A549 (cell line): ENCODE data around the gene WDR62. TPM values are rescaled to one million over a fixed set of nuclear protein-coding genes. Genes with fewer than 3 reads are reported as not detected.

Source experiments
- ATAC-seq, 2 experiments: fragments of 200-7000 bp in 1 of 2; fragments of >200 bp in 1 of 2; cut with Nextera tagmentation in 1 of 2; cut with Tn5 transposase in 1 of 2; 3 replicates each; pipeline versions ENCODE4 v1.8.0 to v1.9.1; 2018 to 2020; ENCODE audit warnings: mild to moderate bottlenecking in 1 of 2, moderate library complexity in 1 of 2
- CTCF ChIA-PET: fragments of 300-600 bp; sonication (Branson Sonifier 250); formaldehyde crosslinking; extraction: SDS; loops from one replicate; lab custom pipeline; 2021; ENCODE audit warnings: antibody characterized with exemption, inconsistent platforms; lab: Yijun Ruan, JAX
- POLR2A ChIA-PET: fragments of 350-600 bp; formaldehyde crosslinking; extraction: SDS; loops from one replicate; lab custom pipeline; 2021; ENCODE audit warnings: antibody characterized with exemption, inconsistent platforms; lab: Yijun Ruan, JAX
- DNase-seq, 2 experiments: peaks; one replicate each; pipeline versions ENCODE4 v3.0.0 to v3.0.0-alpha.2; 2011 to 2016; ENCODE audit warnings: low read depth in 1 of 2, low spot score in 1 of 2
- FAIRE-seq: peaks from 2 replicates; lab custom pipeline; 2011; peaks lifted over from hg19 to GRCh38; lab: Jason Lieb, UNC
- H3K27ac ChIP-seq, 2 experiments: fragments of >200 bp; sonication (Bioruptor Twin); formaldehyde crosslinking; 3 replicates each; pipeline ENCODE4 v1.5.1; 2016 to 2017
- H3K4me1 ChIP-seq: fragments of >200 bp; sonication (Bioruptor Twin); formaldehyde crosslinking; 3 replicates; pipeline ENCODE4 v1.6.1; 2016
- H3K4me2 ChIP-seq: fragments of >200 bp; sonication (Bioruptor Twin); formaldehyde crosslinking; 3 replicates; pipeline ENCODE4 v1.6.1; 2016
- H3K4me3 ChIP-seq: fragments of >200 bp; sonication (Bioruptor Twin); formaldehyde crosslinking; 3 replicates; pipeline ENCODE4 v1.5.1; 2016
- H3K9me3 ChIP-seq: fragments of >200 bp; sonication (Bioruptor Twin); formaldehyde crosslinking; 3 replicates; pipeline ENCODE4 v1.6.1; 2016
- CBX2 ChIP-seq: fragments of 200-600 bp; sonication (generic); IDR thresholded peaks from 2 replicates; pipeline ENCODE4 v1.6.1; 2016; ENCODE audit warnings: low read depth, mild to moderate bottlenecking, borderline replicate concordance
- CHD2 ChIP-seq: fragments of 150-350 bp; IDR thresholded peaks from 2 replicates; pipeline ENCODE4 v1.6.1; 2014; ENCODE audit warnings: low read length; ENCODE audit not compliant: partially characterized antibody
- CHD4 ChIP-seq: fragments of 200-600 bp; sonication (generic); IDR thresholded peaks from 2 replicates; pipeline ENCODE4 v1.6.1; 2016; ENCODE audit warnings: antibody characterized with exemption, mild to moderate bottlenecking, borderline replicate concordance
- E2F6 ChIP-seq: IDR thresholded peaks from 2 replicates; pipeline ENCODE4 v1.6.1; 2012; ENCODE audit warnings: low read depth, borderline replicate concordance
- EHMT2 ChIP-seq: fragments of 200-600 bp; sonication (generic); IDR thresholded peaks from 2 replicates; pipeline ENCODE4 v1.6.1; 2016; ENCODE audit warnings: antibody characterized with exemption, low read depth, mild to moderate bottlenecking, moderate library complexity
- EP300 ChIP-seq, 2 experiments: fragments of >200 bp; sonication (Bioruptor Twin); formaldehyde crosslinking; IDR thresholded peaks; 2 replicates in 1 of 2; 3 replicates in 1 of 2; pipeline ENCODE4 v1.6.1; 2016 to 2017
- ESRRA ChIP-seq: fragments of 150-350 bp; IDR thresholded peaks from 2 replicates; pipeline ENCODE4 v1.6.1; 2014; ENCODE audit warnings: mild to moderate bottlenecking, low read length, borderline replicate concordance
- FOSB ChIP-seq: fragments of 250-450 bp; sonication (Bioruptor Pico); IDR thresholded peaks from 2 replicates; pipeline ENCODE4 v1.5.0; 2020; ENCODE audit warnings: mild to moderate bottlenecking, moderate library complexity
- FOSL2 ChIP-seq, 2 experiments: fragments of 450-650 bp in 1 of 2; fragments of >200 bp in 1 of 2; sonication (Bioruptor Twin) in 1 of 2; formaldehyde crosslinking; IDR thresholded peaks; 2 replicates each; pipeline versions ENCODE4 v1.5.0 to v1.6.1; 2016 to 2020; ENCODE audit warnings: mild to moderate bottlenecking in 1 of 2, moderate library complexity in 1 of 2
- FOXS1 ChIP-seq: fragments of 250-450 bp; sonication (Bioruptor Pico); IDR thresholded peaks from 2 replicates; pipeline ENCODE4 v1.5.0; 2020; ENCODE audit warnings: mild to moderate bottlenecking, moderate library complexity
- HEYL ChIP-seq: fragments of 250-450 bp; sonication (Bioruptor Pico); IDR thresholded peaks from 2 replicates; pipeline ENCODE4 v1.8.0; 2021; ENCODE audit warnings: mild to moderate bottlenecking, moderate library complexity
- HMGXB4 ChIP-seq: fragments of 250-450 bp; sonication (Bioruptor Pico); IDR thresholded peaks from 2 replicates; pipeline ENCODE4 v1.5.0; 2021; ENCODE audit warnings: mild to moderate bottlenecking, moderate library complexity, borderline replicate concordance
- HOXA7 ChIP-seq: fragments of 250-450 bp; sonication (Bioruptor Pico); IDR thresholded peaks from 2 replicates; pipeline ENCODE4 v1.5.0; 2020; ENCODE audit warnings: mild to moderate bottlenecking, moderate library complexity
- HOXB13 ChIP-seq: fragments of 250-450 bp; sonication (Bioruptor Pico); IDR thresholded peaks from 2 replicates; pipeline ENCODE4 v1.5.0; 2020; ENCODE audit warnings: low read depth, mild to moderate bottlenecking, moderate library complexity
- HOXB5 ChIP-seq: fragments of 250-450 bp; sonication (Bioruptor Pico); IDR thresholded peaks from 2 replicates; pipeline ENCODE4 v1.5.0; 2020; ENCODE audit warnings: mild to moderate bottlenecking, moderate library complexity
- KDM5A ChIP-seq: fragments of 200-600 bp; sonication (generic); IDR thresholded peaks from 2 replicates; pipeline ENCODE4 v1.6.1; 2016; ENCODE audit warnings: antibody characterized with exemption, mild to moderate bottlenecking
- MAFK ChIP-seq: fragments of 450-650 bp; IDR thresholded peaks from 2 replicates; pipeline ENCODE4 v1.6.1; 2014; ENCODE audit not compliant: partially characterized antibody
- RAD21 ChIP-seq, 2 experiments: fragments of >200 bp in 1 of 2; sonication (Bioruptor Twin) in 1 of 2; formaldehyde crosslinking in 1 of 2; IDR thresholded peaks in 1 of 2; conservative IDR thresholded peaks in 1 of 2; 2 replicates in 1 of 2; 3 replicates in 1 of 2; pipeline ENCODE4 v1.6.1; 2012 to 2018; ENCODE audit warnings: inconsistent platforms in 1 of 2
- REST ChIP-seq: fragments of 200-600 bp; sonication (generic); IDR thresholded peaks from 2 replicates; pipeline ENCODE4 v1.6.1; 2016; ENCODE audit warnings: antibody characterized with exemption, mild to moderate bottlenecking, moderate library complexity
- RFX5 ChIP-seq: fragments of 450-650 bp; IDR thresholded peaks from 2 replicates; pipeline ENCODE4 v1.7.1; 2014; ENCODE audit warnings: antibody characterized with exemption, mild to moderate bottlenecking, moderate library complexity
- RNF2 ChIP-seq: fragments of 200-600 bp; sonication (generic); IDR thresholded peaks from 2 replicates; pipeline ENCODE4 v1.6.1; 2016; ENCODE audit warnings: low read depth, mild to moderate bottlenecking, antibody characterized with exemption, moderate library complexity, borderline replicate concordance
- SMC3 ChIP-seq: fragments of >200 bp; sonication (Bioruptor Twin); formaldehyde crosslinking; IDR thresholded peaks from 3 replicates; pipeline ENCODE4 v1.6.1; 2018; ENCODE audit warnings: inconsistent platforms
- SREBF2 ChIP-seq: fragments of 450-650 bp; IDR thresholded peaks from 2 replicates; pipeline ENCODE4 v1.6.1; 2014; ENCODE audit warnings: mild to moderate bottlenecking, moderate library complexity
- TFCP2L1 ChIP-seq: fragments of 250-450 bp; sonication (Bioruptor Pico); IDR thresholded peaks from 2 replicates; pipeline ENCODE4 v1.5.0; 2021; ENCODE audit warnings: mild to moderate bottlenecking
- ZC3H11A ChIP-seq: fragments of 450-650 bp; IDR thresholded peaks from 2 replicates; pipeline ENCODE4 v1.6.1; 2014; ENCODE audit warnings: antibody characterized with exemption, mild to moderate bottlenecking
- ZFP36 ChIP-seq: fragments of 450-650 bp; IDR thresholded peaks from 2 replicates; pipeline ENCODE4 v1.6.1; 2014; ENCODE audit warnings: borderline replicate concordance; ENCODE audit not compliant: partially characterized antibody
- WGBS: methylation state at CpG from one replicate; pipeline ENCODE4 v1.1.6; 2017; ENCODE audit errors: missing lambda C conversion rate; 5-methylcytosine and 5-hydroxymethylcytosine counted together
- polyA plus RNA-seq, 4 experiments: library from polyadenylated mRNA; depleted of rRNA in 3 of 4; stranded (reverse); fragments of >200 nt; fragmentation: RNase III in 1 of 4; extraction: RNeasy Plus Mini Kit Qiagen cat#74134 plus additional on column Dnase treatment in 1 of 4; gene quantifications; 2 replicates in 3 of 4; 3 replicates in 1 of 4; pipeline ENCODE4 v1.2.3, GENCODE V29; 2011 to 2017

Gene WDR62
- polyA plus RNA-seq, 2 of the 4 experiments (the other 2 are of a cell fraction): 15.5 to 32.9 TPM

- no peak for TF ChIP-seq CHD4
- Histone ChIP-seq H3K9me3 (no peaks in the 10 kb centered on the region), H3K4me1 (peaks cover 12% of the 10 kb centered on the region), H3K4me2 (no peak overlapping the region), H3K27ac (no peak overlapping the region), H3K4me3 (no peak overlapping the region)
- peak; percentile 67 for FAIRE-seq
- POLR2A ChIA-PET: no interaction called here
- CTCF ChIA-PET: interaction anchor here (1.5 to 1.6 kb wide), 2 partner anchors 10 to 17 kb away, joined by 4 to 5 read pairs; no protein-coding TSS in a partner anchor
- WGBS: 87% methylated on average over 5 of the region's 5 CpGs
- no peak for ATAC-seq
- DNase-seq: no peak
Measured at GRCh38 chr19:36046443-36047050, 8.2 kb upstream of the WDR62 start.

- CTCF ChIA-PET: interaction anchor here (1.1 to 1.6 kb wide), 4 partner anchors 8 to 61 kb away, joined by 4 to 5 read pairs (median 4); partner anchors contain the start of gene SDHAF1
- TF ChIP-seq CBX2 (no peak), RNF2 (no peak), HOXB5 (CRISPR knock-in tag) (no peak), ZFP36 (no peak), HOXA7 (no peak), HOXB13 (CRISPR knock-in tag) (no peak), HMGXB4 (no peak), TFCP2L1 (CRISPR knock-in tag) (no peak), RAD21 (conservative IDR thresholded peaks at IDR 0.05 in 1 of 2, IDR thresholded peaks at IDR 0.05 in 1 of 2) (no peak), SMC3 (no peak), FOSL2 (IDR thresholded peaks at IDR 0.05) (no peak), FOSL2 (CRISPR knock-in tag; IDR thresholded peaks at IDR 0.05) (no peak), SREBF2 (no peak), EHMT2 (no peak), FOSB (no peak), E2F6 (no peak), FOXS1 (no peak), MAFK (no peak), CHD2 (no peak)
- no peak for ATAC-seq
- Histone ChIP-seq H3K4me2 (no peak overlapping the region), H3K4me3 (no peak overlapping the region), H3K4me1 (peaks cover under 1% of the 10 kb centered on the region; the same call in 1 of the 3 replicates), H3K9me3 (no peaks in the 10 kb centered on the region), H3K27ac (no peak overlapping the region)
- no peak for FAIRE-seq
- no peak for DNase-seq
- POLR2A ChIA-PET: interaction anchor here (0.6 kb wide), 1 partner anchor 11 kb away, joined by 3 read pairs; no protein-coding TSS in a partner anchor
Measured at GRCh38 chr19:36047835-36048234, 6.9 kb upstream of the WDR62 start.

- Histone ChIP-seq H3K27ac (no peak overlapping the region), H3K9me3 (no peaks in the 10 kb centered on the region), H3K4me1 (peaks cover 6% of the 10 kb centered on the region; the same call in 2 of the 3 replicates), H3K4me3 (no peak overlapping the region), H3K4me2 (no peak overlapping the region)
- ChIA-PET POLR2A (no interaction called here), CTCF (interaction anchor here (0.9 to 1.5 kb wide), 4 partner anchors 12 to 79 kb away, joined by 3 to 5 read pairs (median 4); no protein-coding TSS in a partner anchor)
- peak; percentile 89 for FAIRE-seq
- no peak for DNase-seq
- TF ChIP-seq REST: no peak
- TF ChIP-seq RFX5: no peak
- TF ChIP-seq ESRRA: no peak
- no peak for TF ChIP-seq EP300 (IDR thresholded peaks at IDR 0.05)
- TF ChIP-seq HEYL (CRISPR knock-in tag): no peak
- TF ChIP-seq KDM5A: no peak
- TF ChIP-seq ZC3H11A: no peak
- no peak for TF ChIP-seq EHMT2
- ATAC-seq: no peak
- 91% methylated on average over 4 of the region's 4 CpGs for WGBS
Measured at GRCh38 chr19:36049080-36049698, 5.5 kb upstream of the WDR62 start.
